ENCODE measurements around the gene ACTR2.

The ACTR2 gene

GRCh38 chr2:65281627-65282351 is 54.2 kb downstream of the ACTR2 start:
- FAIRE-seq: no peak

DNA sequence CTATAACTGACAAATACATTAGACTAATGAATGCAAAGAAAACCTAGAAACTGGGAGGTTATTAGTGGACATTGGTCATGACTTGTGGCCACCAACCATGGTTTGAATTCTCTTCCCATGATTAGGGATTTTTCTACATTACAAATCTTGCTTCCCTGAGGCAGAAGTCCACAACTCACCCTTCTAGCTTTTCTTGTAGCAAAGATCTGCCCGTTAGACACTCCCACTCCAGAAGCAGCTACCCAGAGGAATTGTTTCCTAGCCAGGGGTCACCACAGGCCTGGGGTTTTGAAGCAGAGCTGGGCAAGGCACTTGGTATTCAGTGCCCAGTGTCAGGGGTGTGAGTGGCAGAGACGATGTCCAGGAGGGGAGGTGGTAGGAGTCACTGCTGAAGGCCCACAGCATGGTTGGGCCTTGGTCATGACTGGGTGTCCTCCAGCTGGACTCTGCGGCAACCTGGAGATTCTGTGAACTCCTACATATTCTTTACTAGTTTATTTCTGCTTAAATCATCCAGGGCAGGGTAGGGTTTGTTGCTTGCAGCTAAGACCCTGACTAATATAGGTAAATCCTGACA is 54.9 kb downstream of the ACTR2 start:
- no peak for FAIRE-seq

DNA sequence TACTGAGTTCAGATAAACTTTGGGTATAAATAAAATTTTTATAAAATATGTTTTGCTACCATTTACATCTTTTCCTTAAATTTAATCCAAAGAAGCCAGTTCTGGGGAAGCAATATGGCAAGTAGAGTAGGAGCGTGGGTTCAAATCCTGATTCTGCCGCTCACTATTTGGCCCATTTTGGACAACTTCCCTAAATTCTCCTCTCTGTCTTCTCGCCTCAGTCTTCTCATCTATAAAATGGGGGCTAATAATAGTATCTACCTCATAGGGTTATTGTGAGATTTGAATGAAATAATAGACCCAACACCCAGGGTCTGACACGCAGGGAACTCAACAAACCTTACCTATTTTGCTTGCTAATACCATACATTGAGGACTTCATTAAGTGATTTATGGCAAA is 59.7 kb downstream of the ACTR2 start:
- FAIRE-seq: no peak

- FAIRE-seq: no peak
Observed at GRCh38 chr2:65291216-65292105, 63.8 kb downstream of the ACTR2 start.

DNA sequence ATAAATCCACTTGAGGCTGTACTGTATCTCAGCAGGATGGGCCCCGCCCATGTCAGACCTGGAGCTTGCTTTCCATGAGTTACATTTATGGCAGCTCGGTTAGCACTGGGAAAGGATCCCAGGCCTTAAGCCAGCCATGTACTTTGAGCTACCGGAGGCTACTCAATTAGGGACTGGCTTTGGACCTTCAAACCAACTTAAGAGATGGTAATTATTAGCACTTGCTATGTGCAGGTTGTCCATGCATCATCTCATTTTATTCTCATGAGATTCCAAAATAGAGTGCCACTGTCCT is 64.4 kb downstream of the ACTR2 start:
- FAIRE-seq: no peak

- FAIRE-seq: no peak
Observed at GRCh38 chr2:65292461-65293011, 64.9 kb downstream of the ACTR2 start.

- no peak for FAIRE-seq
Observed at GRCh38 chr2:65293376-65293775, 65.7 kb downstream of the ACTR2 start.

GRCh38 chr2:65294136-65294535 is 66.5 kb downstream of the ACTR2 start:
- FAIRE-seq: no peak

DNA sequence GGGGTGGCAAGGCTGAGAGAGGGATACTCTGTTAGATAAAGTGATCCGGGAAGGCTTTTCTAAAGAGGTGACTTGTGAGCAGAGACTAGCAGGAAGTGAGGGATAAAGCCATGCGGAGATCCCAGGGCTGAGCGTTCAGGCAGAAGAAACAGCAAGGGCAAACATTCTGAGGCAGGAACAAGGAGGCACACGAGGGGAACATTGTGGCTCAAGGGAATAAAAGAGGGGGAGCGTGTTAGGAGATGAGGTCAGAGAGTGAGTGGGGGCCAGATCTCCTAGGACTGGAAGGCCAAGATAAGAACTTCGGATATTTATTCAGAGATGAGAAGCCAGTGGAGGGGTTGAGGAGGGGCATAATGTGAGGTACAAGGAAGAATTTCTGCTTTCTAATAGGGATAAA is 67.1 kb downstream of the ACTR2 start:
- no peak for FAIRE-seq

DNA sequence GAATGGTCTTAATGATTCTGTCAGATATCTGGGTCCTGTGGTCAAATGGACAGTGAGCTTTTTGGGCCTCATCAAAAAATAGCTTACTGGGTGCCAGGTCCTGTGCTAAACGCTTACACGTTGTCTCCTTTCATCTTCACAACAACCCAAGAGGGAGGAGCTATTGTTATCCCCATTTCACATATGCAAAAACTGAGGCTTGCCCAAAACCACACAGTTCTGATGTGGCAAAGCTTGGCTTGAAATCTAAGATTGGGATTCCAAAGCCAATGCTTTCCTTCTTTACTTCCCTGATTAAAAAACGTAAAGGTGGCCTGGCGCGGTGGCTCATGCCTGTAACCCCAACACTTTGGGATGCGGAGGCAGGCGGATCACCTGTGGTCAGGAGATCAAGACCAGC is 69.3 kb downstream of the ACTR2 start:
- FAIRE-seq: no peak

DNA sequence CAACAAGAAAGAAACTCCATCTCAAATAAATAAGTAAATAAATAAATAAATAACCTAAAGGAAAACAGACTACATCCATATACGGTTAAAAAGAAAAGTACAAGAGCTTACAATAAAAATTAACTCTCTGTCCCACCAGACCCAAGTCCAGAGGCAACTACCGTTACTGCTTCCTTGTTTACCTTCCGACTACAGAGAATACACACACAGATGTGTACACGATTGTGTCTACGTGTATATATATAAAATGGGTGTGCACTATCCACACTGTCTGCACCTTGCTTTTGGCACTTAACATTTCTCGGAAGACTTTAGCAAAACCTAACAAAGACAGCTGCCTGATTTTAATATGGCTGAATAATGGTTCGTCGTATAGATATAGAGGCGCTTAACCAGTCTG is 69.9 kb downstream of the ACTR2 start:
- FAIRE-seq: no peak

DNA sequence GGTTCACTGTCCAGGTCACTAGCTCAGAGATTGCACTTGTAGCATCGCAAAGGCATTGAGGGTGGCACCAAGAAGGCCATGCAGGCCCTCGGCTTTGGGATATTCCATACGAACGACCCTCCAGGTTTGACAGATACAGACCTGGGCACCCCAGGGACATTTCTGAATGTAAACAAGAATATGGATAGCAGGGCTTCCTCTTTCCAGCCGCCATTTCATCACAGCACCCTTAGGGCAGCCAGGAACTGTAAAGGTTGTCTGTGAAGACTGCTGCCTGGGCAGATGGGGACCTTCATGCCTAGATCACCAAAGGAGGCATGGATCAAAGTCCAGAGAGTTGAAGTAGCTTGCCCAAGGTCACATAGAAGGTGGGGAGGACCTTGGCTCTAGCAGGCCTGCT is 70.5 kb downstream of the ACTR2 start:
- no peak for FAIRE-seq

DNA sequence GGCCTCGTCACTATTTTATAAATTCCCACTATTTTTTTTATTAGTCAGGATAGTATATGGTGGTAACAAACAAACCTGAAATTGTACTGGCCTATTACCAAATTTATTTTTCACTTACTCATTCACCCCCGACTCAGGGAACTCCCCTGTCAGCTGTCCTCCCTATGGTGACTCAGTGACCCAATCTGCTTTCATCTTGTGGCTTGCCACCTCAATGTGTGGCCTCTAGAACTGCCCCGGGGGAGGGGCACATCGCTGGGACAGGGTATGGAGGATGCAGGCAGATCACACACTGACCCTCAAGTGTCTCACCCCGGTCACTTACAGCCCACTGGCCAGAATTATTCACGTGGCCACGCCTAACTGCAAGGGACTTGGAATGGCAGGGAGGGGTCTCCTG is 71.6 kb downstream of the ACTR2 start:
- FAIRE-seq: no peak

GRCh38 chr2:65300134-65300760 is 72.6 kb downstream of the ACTR2 start:
- no peak for FAIRE-seq

DNA sequence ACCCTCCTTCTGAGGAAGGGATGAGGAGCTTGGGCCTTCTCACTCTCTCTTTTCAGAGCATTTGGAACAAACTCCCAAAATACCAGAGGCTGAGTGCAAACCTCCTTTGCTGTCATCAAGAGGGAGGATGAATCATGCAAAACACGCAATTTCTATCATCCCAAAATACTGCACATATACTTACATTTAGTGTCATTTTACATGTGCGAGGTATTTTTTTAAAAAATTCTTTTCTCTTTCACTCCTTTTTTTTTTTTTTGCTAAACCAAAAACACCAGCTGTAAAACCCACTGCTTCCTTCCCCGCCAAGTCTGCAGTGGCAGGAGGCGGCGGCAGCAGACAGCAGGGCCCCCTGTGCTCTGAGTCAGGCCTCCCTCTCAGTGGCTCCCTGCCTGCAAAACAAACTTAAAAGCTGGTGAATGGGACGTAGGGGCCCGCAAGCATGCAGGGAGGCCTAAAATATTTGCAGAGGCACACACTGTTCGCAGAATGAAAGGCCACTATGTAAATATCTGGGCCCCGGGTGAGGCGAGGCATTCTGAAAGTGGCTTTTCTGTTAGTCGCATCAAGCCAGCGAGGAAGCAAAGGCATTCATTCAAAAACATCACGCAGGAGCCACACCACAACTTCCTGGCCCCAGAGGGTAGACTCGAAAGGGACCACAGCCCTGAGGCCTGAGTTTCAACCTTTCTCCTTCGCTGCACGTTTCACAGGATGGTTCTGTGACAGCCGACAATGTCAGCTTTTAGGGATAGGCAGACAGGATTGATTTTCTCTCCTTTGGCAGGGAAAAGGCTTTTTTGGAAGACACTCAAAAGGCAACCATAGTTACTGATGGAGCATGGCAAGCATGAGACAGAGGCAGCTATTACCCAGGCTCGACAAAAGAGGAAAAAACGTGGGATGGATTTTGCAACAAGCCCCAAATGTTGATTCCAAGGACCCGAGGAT is 73.4 kb downstream of the ACTR2 start:
- no peak for FAIRE-seq

- no peak for FAIRE-seq
Observed at GRCh38 chr2:65305934-65306333, 78.3 kb downstream of the ACTR2 start.

DNA sequence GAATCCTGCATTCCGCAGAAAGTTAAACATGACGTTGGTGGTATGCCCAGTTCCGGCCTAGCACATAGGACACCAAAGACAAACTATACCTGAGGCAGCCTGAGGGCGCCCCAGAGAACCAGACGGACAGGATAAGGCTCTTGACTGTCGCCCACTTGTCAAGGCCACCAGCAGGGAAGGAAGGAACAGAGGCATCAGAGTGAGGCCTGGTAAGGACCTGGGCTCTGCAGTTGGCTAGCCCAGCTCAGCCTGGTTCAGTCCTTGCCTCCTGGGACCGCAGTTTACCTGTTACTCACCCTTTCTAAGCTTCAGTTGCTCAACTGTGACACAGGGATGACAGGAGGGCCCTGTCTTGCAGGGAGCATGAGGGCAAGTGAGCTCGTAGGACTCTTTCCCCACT is 82.1 kb downstream of the ACTR2 start:
- FAIRE-seq: no peak

DNA sequence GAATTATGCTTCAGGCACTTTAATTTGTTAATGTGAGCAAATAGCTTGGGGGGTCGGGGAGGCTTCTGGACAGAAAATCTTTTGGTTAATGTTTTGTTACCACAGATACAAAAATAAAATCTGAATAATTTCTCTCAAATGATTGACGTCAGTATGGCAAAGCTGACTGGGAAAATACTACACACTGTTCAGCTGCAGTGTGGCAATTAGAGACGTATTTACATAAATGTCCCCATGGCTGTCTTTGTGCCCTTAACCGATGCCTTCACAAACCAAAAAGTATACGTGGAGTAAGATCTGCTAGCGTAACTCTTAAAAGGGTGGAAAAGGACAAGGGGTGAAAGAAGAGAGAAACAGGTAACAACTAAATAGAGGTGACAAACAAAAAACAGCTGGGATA is 83.4 kb downstream of the ACTR2 start:
- FAIRE-seq: no peak

- FAIRE-seq: no peak
Observed at GRCh38 chr2:65311596-65311995, 84.0 kb downstream of the ACTR2 start.

DNA sequence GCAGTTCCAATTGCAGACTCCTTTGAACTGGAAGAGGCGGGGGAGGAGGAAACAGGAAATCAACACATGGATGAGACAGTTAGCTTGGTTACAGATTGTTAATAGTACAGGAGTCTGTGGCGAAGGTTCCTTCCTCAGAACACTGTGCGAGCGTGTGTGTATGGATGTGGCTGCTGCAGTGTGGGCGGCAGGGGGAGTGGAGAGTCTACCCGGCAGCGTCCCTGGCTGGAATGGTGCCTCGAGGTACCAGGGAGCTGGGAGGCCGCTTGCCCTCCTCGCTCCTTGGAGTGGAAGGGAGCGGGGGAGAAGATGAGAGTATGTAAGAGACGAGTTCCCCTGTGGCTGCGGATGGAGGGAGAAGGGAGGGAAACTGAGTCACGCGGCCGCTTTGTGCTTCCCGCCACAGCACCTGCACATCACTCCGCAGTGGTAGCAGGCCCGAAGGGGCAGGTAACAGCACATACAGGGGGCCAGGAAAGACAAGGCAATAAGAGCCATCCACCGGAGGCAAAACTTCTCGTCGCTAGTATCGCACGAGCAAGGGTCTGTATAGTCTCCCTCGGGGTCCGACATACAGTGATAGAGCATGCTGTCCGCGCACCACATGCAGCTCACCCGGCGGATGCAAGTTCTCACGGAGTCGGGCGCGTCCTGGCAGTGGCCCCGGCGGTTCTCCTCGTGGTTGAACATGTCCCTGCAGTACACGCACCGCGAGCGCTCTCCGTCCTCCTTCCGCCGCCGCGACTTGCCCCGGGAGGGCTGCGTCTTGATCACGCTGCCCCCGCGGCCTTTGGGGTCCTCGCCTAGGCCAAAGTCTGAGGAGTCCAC is 85.7 kb downstream of the ACTR2 start:
- FAIRE-seq: no peak

- no peak for FAIRE-seq
Observed at GRCh38 chr2:65313954-65314256, 86.3 kb downstream of the ACTR2 start.

Data from TTC549 (cell line).